Epithelial cell of esophagus (primary cell): ENCODE measurements around the gene PLXNA4.
A peak's percentile ranks its signal among the peaks of the same experiment; 100 is the strongest.

ENCODE experiments used
- DNase-seq: peaks from one replicate; pipeline ENCODE4 v3.0.0; 2010; ENCODE audit warnings: low read depth
- H3K4me3 ChIP-seq: 2 replicates; pipeline ENCODE4 v1.5.1; 2011; ENCODE audit warnings: mild to moderate bottlenecking, low read length, control low read depth
- CTCF ChIP-seq: IDR thresholded peaks from 2 replicates; pipeline ENCODE4 v1.5.1; 2011; ENCODE audit warnings: low read depth, mild to moderate bottlenecking, low read length, control low read depth, inconsistent platforms; ENCODE audit not compliant: insufficient read depth; ENCODE audit errors: missing control alignments

PLXNA4 gene

GRCh38 chr7:132592231-132592920 is 16.1 kb upstream of the PLXNA4 start:
- no peak for DNase-seq
- H3K4me3 ChIP-seq = no peak overlapping the region
- no peak for TF ChIP-seq CTCF

GRCh38 chr7:132590162-132590561 is 13.9 kb upstream of the PLXNA4 start:
- no peak for DNase-seq
- no peak for TF ChIP-seq CTCF
- H3K4me3 ChIP-seq = no peak overlapping the region

GRCh38 chr7:132588596-132588995 is 12.3 kb upstream of the PLXNA4 start:
- TF ChIP-seq CTCF = no peak
- DNase-seq = no peak
- H3K4me3 ChIP-seq = no peak overlapping the region

GRCh38 chr7:132584796-132585494 is 8.7 kb upstream of the PLXNA4 start:
- no peak overlapping the region for H3K4me3 ChIP-seq
- no peak for TF ChIP-seq CTCF
- no peak for DNase-seq

GRCh38 chr7:132581431-132581830 is 5.2 kb upstream of the PLXNA4 start:
- no peak overlapping the region for H3K4me3 ChIP-seq
- DNase-seq = no peak
- no peak for TF ChIP-seq CTCF

- H3K4me3 ChIP-seq = no peak overlapping the region
- peak; percentile 73 for TF ChIP-seq CTCF
- DNase-seq = peak; percentile 80
Observed at GRCh38 chr7:132580717-132581285, 4.5 kb upstream of the PLXNA4 start.

GRCh38 chr7:132580277-132580676 is 4.0 kb upstream of the PLXNA4 start:
- H3K4me3 ChIP-seq = no peak overlapping the region
- no peak for TF ChIP-seq CTCF
- peak; percentile 18 for DNase-seq
